Measurements from ENCODE around the gene ZBTB12. TPM values are rescaled to one million over a fixed set of nuclear protein-coding genes. Genes with fewer than 3 reads are reported as not detected.

The ZBTB12 gene
- polyA plus RNA-seq, 1 donor (not counting 4 experiments of a cell fraction or from before 2014, with no cell fraction given) = 0.64 TPM

- no peaks in the 10 kb centered on the region for H3K9me1 ChIP-seq (ENCODE audit: control insufficient read depth, extremely low read depth, insufficient read depth, low read length)
- peaks cover 32 to 38% of the 10 kb centered on the region in 2 experiments for H3K36me3 ChIP-seq (ENCODE audit: control insufficient read depth in 2 of 2, extremely low read depth in 1 of 2, insufficient read depth in 2 of 2, low read length in 2 of 2)
- H3K9me3 ChIP-seq (ENCODE audit: control insufficient read depth, low read depth, low read length) = no peaks in the 10 kb centered on the region
- no peak overlapping the region for H3K4me2 ChIP-seq (ENCODE audit: control insufficient read depth, extremely low read depth, insufficient read depth, low read depth, low read length)
- peaks cover 1% of the 10 kb centered on the region for H3K4me1 ChIP-seq (ENCODE audit: control insufficient read depth, extremely low read depth, insufficient read depth, low read length)
- DNase-seq (ENCODE audit: low read depth, low spot score) (no peak), FAIRE-seq (no peak)
- H2AFZ ChIP-seq (ENCODE audit: control insufficient read depth, low read length) = no peak overlapping the region
- dilution Hi-C loops (cut with MboI; ENCODE audit: extremely low pct_ligation_motif_present, low sequenced_read_pairs) = no loop called here
- H3K27me3 ChIP-seq (ENCODE audit: control insufficient read depth, extremely low read depth, insufficient read depth, low read length) = no peaks in the 10 kb centered on the region
- H4K20me1 ChIP-seq (ENCODE audit: control insufficient read depth, extremely low read depth, insufficient read depth, low read length) = no peaks in the 10 kb centered on the region
- H3K9ac ChIP-seq (ENCODE audit: control insufficient read depth, extremely low read depth, insufficient read depth, low read length) = no peak overlapping the region
- no peak overlapping the region for H3K27ac ChIP-seq (ENCODE audit: control insufficient read depth, insufficient read depth, low read length)
- no peak overlapping the region for H3K4me3 ChIP-seq (ENCODE audit: control insufficient read depth in 2 of 3, extremely low read depth in 1 of 3, insufficient read depth in 2 of 3, low read depth in 1 of 3, low read length in 3 of 3)
- TF ChIP-seq CTCF (optimal IDR thresholded peaks at IDR 0.05 in 1 of 3, IDR thresholded peaks at IDR 0.05 in 1 of 3, conservative IDR thresholded peaks at IDR 0.05 in 1 of 3; ENCODE audit: extremely low read depth in 1 of 3, insufficient read depth in 2 of 3, low read length in 3 of 3) = no peak
- no peak for TF ChIP-seq EZH2 (IDR thresholded peaks at IDR 0.05; ENCODE audit: low read length)
- no peaks in the 10 kb centered on the region for H3K79me2 ChIP-seq (ENCODE audit: control insufficient read depth, insufficient read depth, low read length)
Observed at GRCh38 chr6:31883676-31884075, 18.2 kb downstream of the ZBTB12 start.

DNA sequence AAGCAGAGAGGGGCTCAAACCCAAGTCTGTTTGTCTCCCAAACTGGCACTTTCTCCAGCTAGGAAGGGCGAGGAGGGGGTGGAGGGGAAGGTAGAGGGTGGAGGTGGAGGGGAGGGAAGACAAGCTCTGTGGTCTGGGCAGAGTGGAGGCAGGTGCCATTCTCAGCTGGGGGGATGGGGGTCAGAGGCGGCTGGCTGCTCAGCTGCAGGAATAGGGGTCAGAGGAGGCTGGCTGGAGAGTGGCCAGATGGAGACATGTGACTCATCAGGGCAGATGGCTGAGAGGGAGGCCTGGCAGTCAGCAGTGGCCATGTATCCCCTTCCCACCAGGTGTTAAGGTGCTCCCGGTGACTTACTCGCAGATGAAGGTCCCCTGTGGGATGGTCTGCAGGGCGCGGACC lies 19.5 kb downstream of the ZBTB12 start:
- FAIRE-seq = no peak
- dilution Hi-C loops (cut with MboI; ENCODE audit: extremely low pct_ligation_motif_present, low sequenced_read_pairs) = no loop called here
- Histone ChIP-seq H3K79me2 (ENCODE audit: control insufficient read depth, insufficient read depth, low read length) (no peaks in the 10 kb centered on the region), H3K36me3 (ENCODE audit: control insufficient read depth in 2 of 2, extremely low read depth in 1 of 2, insufficient read depth in 2 of 2, low read length in 2 of 2) (peaks cover 19 to 33% of the 10 kb centered on the region in 2 experiments), H2AFZ (ENCODE audit: control insufficient read depth, low read length) (no peak overlapping the region), H3K9ac (ENCODE audit: control insufficient read depth, extremely low read depth, insufficient read depth, low read length) (no peak overlapping the region), H3K4me2 (ENCODE audit: control insufficient read depth, extremely low read depth, insufficient read depth, low read depth, low read length) (no peak overlapping the region), H3K4me1 (ENCODE audit: control insufficient read depth, extremely low read depth, insufficient read depth, low read length) (peaks cover 4% of the 10 kb centered on the region), H3K9me3 (ENCODE audit: control insufficient read depth, low read depth, low read length) (no peaks in the 10 kb centered on the region), H3K27ac (ENCODE audit: control insufficient read depth, insufficient read depth, low read length) (no peak overlapping the region), H4K20me1 (ENCODE audit: control insufficient read depth, extremely low read depth, insufficient read depth, low read length) (no peaks in the 10 kb centered on the region), H3K27me3 (ENCODE audit: control insufficient read depth, extremely low read depth, insufficient read depth, low read length) (no peaks in the 10 kb centered on the region), H3K9me1 (ENCODE audit: control insufficient read depth, extremely low read depth, insufficient read depth, low read length) (no peaks in the 10 kb centered on the region), H3K4me3 (ENCODE audit: control insufficient read depth in 2 of 3, extremely low read depth in 1 of 3, insufficient read depth in 2 of 3, low read depth in 1 of 3, low read length in 3 of 3) (no peak overlapping the region)
- no peak for TF ChIP-seq EZH2 (IDR thresholded peaks at IDR 0.05; ENCODE audit: low read length)
- TF ChIP-seq CTCF (optimal IDR thresholded peaks at IDR 0.05 in 1 of 3, IDR thresholded peaks at IDR 0.05 in 1 of 3, conservative IDR thresholded peaks at IDR 0.05 in 1 of 3; ENCODE audit: extremely low read depth in 1 of 3, insufficient read depth in 2 of 3, low read length in 3 of 3) = no peak
- no peak for DNase-seq (ENCODE audit: low read depth, low spot score)

All from keratinocyte (primary cell).